ENCODE results near the gene KRT33B. TPM values are rescaled to one million over a fixed set of nuclear protein-coding genes. Genes with fewer than 3 reads are reported as not detected.
"Not testable (repeated sequence)": the region's sequence is repeated elsewhere in the genome, so short reads cannot be mapped to it uniquely, and the experiment has no call there.

The KRT33B gene
- total and polyA plus RNA-seq, 4 donors, result not detected

DNA sequence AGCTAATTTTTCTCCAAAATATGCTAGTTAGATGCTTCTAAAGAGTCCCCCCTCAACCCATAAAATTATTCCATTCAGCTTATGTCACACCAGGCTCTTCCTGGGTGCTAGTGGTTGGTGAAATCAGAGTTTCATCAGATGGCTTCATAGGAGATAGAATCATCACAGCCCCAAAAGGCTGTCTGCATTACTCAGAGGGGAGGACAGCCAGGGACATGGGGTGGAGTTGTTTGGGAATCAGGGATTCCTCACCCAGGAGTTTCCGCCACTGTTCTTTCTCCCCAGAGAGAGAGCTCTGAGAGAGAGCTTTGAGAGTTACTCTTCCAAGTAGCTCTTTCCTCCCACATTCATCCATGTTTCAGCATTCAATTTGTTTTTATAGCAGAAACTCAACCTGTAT, 12.8 kb upstream of the KRT33B start:
- Histone ChIP-seq H3K4me3 (no peak overlapping the region), H3K9me3 (ENCODE audit: control insufficient read depth in 4 of 4, insufficient read depth in 3 of 4, low read length in 3 of 4) (peaks cover 0 to 8% (median 3%) of the 10 kb centered on the region in 4 donors), H3K4me1 (ENCODE audit: control insufficient read depth in 5 of 5, insufficient read depth in 5 of 5, low read length in 5 of 5) (no peaks in the 10 kb centered on the region), H3K36me3 (ENCODE audit: control insufficient read depth in 4 of 4, insufficient read depth in 4 of 4, low read length in 4 of 4) (no peaks in the 10 kb centered on the region), H3K9ac (ENCODE audit: insufficient read depth in 1 of 2, low read length in 2 of 2) (no peak overlapping the region), H3K27me3 (ENCODE audit: control insufficient read depth in 3 of 3, insufficient read depth in 3 of 3, low read length in 2 of 3) (no peaks in the 10 kb centered on the region), H3K27ac (ENCODE audit: low read depth in 1 of 2, low read length in 1 of 2) (no peak overlapping the region)
- DNase-seq (no peak), ATAC-seq (ENCODE audit: insufficient read depth, low FRiP score) (no peak)
- WGBS, 2 donors, result 85 to 100% methylated on average over 1 of the region's 1 CpG
- TF ChIP-seq, protein P1, sequence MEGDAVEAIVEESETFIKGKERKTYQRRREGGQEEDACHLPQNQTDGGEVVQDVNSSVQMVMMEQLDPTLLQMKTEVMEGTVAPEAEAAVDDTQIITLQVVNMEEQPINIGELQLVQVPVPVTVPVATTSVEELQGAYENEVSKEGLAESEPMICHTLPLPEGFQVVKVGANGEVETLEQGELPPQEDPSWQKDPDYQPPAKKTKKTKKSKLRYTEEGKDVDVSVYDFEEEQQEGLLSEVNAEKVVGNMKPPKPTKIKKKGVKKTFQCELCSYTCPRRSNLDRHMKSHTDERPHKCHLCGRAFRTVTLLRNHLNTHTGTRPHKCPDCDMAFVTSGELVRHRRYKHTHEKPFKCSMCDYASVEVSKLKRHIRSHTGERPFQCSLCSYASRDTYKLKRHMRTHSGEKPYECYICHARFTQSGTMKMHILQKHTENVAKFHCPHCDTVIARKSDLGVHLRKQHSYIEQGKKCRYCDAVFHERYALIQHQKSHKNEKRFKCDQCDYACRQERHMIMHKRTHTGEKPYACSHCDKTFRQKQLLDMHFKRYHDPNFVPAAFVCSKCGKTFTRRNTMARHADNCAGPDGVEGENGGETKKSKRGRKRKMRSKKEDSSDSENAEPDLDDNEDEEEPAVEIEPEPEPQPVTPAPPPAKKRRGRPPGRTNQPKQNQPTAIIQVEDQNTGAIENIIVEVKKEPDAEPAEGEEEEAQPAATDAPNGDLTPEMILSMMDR (IDR thresholded peaks at IDR 0.05; ENCODE audit: control extremely low read depth, extremely low read depth), result no peak

DNA sequence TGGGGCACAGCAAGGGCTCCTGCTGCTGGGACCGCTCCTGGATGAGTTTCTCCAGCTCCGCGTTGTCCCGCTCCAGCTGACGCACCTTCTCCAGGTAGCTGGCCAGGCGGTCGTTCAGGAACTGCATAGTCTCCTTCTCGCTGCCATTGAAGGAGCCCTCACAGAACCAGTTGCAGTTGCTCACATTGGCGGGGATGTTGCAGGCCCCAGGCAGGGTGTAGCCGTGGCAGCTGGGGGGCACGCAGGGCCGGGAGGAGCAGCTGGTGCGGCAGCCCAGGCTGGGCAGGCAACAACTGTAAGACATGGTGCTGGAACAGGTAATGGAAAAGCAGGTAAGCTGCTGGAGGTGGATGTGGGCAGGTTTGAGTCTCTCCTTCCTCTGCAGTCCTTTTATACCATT, 12.3 kb upstream of the KRT33B start, which contains the start of gene KRT34:
Gene KRT34 (minus strand): TSS at position 364 of the 400 bp plus-strand sequence. CDS start 60 bp downstream, at position 304.
- WGBS, 2 donors, result 93 to 98% methylated on average over 13 of the region's 13 CpGs
- H3K27me3 ChIP-seq (ENCODE audit: control insufficient read depth in 3 of 3, insufficient read depth in 3 of 3, low read length in 2 of 3); ATAC-seq (ENCODE audit: insufficient read depth, low FRiP score); H3K9ac ChIP-seq (ENCODE audit: insufficient read depth in 1 of 2, low read length in 2 of 2); H3K4me3 ChIP-seq; H3K4me1 ChIP-seq (ENCODE audit: control insufficient read depth in 5 of 5, insufficient read depth in 5 of 5, low read length in 5 of 5); DNase-seq; H3K27ac ChIP-seq (ENCODE audit: low read depth in 1 of 2, low read length in 1 of 2); H3K36me3 ChIP-seq (ENCODE audit: control insufficient read depth in 4 of 4, insufficient read depth in 4 of 4, low read length in 4 of 4); H3K9me3 ChIP-seq (ENCODE audit: control insufficient read depth in 4 of 4, insufficient read depth in 3 of 4, low read length in 3 of 4): not testable (repeated sequence)

DNA sequence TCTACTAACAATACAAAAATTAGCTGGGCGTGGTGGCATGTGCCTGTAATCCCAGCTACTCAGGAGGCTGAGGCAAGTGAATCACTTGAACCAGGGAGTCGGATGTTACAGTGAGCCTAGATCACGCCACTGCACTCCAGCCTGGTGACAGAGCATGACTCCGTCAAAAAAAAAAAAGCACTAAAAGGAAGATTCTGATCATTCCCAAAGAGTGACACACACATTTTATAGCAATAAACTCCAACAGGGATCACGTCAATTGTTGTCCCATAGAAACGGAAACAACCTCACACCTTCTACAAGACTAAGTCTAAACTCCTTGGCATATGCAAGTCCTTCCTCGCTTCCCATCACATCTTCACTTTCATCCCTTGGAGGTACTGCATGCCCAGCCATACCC, 10.5 kb upstream of the KRT33B start:
- H3K4me3 ChIP-seq; H3K4me1 ChIP-seq (ENCODE audit: control insufficient read depth in 5 of 5, insufficient read depth in 5 of 5, low read length in 5 of 5); DNase-seq; H3K9ac ChIP-seq (ENCODE audit: insufficient read depth in 1 of 2, low read length in 2 of 2); H3K36me3 ChIP-seq (ENCODE audit: control insufficient read depth in 4 of 4, insufficient read depth in 4 of 4, low read length in 4 of 4); ATAC-seq (ENCODE audit: insufficient read depth, low FRiP score); H3K9me3 ChIP-seq (ENCODE audit: control insufficient read depth in 4 of 4, insufficient read depth in 3 of 4, low read length in 3 of 4); H3K27me3 ChIP-seq (ENCODE audit: control insufficient read depth in 3 of 3, insufficient read depth in 3 of 3, low read length in 2 of 3); H3K27ac ChIP-seq (ENCODE audit: low read depth in 1 of 2, low read length in 1 of 2): not testable (repeated sequence)
- 93 to 95% methylated on average over 7 of the region's 7 CpGs for WGBS, 2 donors

DNA sequence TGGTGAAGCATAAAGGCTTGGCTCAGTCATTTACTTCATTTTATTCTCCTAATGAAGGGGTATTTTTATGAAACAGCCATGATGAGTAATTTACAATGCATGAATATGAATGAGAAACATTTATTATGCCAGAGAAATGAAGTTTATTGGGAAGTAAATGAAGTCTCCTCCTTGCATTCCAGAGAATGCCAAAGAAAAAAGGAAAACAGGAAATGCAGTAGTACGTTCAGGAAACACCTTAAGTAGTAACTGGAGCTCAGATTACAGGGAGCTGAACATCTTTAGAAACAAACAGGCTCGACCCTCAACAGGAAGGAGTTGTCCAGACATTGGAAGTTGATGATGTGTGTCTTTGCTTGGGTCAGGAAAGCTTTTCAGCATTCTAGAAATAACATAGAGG, 7.9 kb upstream of the KRT33B start:
- H3K36me3 ChIP-seq (ENCODE audit: control insufficient read depth in 4 of 4, insufficient read depth in 4 of 4, low read length in 4 of 4), result no peaks in the 10 kb centered on the region
- H3K27me3 ChIP-seq (ENCODE audit: control insufficient read depth in 3 of 3, insufficient read depth in 3 of 3, low read length in 2 of 3), result no peaks in the 10 kb centered on the region
- ATAC-seq (ENCODE audit: insufficient read depth, low FRiP score), result no peak
- TF ChIP-seq, protein P1 (IDR thresholded peaks at IDR 0.05; ENCODE audit: control extremely low read depth, extremely low read depth), result no peak
- H3K27ac ChIP-seq (ENCODE audit: low read depth in 1 of 2, low read length in 1 of 2), result no peak overlapping the region
- H3K9ac ChIP-seq (ENCODE audit: insufficient read depth in 1 of 2, low read length in 2 of 2), result no peak overlapping the region
- H3K9me3 ChIP-seq (ENCODE audit: control insufficient read depth in 4 of 4, insufficient read depth in 3 of 4, low read length in 3 of 4), result no peaks in the 10 kb centered on the region
- H3K4me3 ChIP-seq, result no peak overlapping the region
- peak in 1 of 3 donors; percentile 12 for DNase-seq
- no peaks in the 10 kb centered on the region for H3K4me1 ChIP-seq (ENCODE audit: control insufficient read depth in 5 of 5, insufficient read depth in 5 of 5, low read length in 5 of 5)
- WGBS, 2 donors, result 9 to 13% methylated on average over 2 of the region's 2 CpGs

DNA sequence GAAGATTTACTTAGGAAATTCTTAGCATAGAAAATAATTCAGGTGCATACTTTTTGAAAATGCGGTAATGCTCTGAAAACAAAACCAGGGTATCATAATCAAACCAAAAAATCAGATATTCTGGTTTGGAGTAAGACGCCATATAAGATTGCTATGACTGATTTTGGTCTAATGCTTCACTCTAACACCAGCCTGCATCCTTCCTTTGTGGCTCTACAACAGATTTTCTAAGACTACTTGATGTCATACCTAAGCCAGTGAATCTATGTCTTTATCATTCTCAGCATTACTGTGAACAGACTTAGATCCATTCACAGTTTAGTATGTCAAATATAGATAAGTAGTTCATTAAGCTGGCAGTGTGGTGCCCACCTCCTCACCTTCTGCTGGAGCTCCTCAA, 590 bp downstream of the KRT33B start:
- Histone ChIP-seq H3K36me3 (ENCODE audit: control insufficient read depth in 4 of 4, insufficient read depth in 4 of 4, low read length in 4 of 4) (no peaks in the 10 kb centered on the region), H3K27ac (ENCODE audit: low read depth in 1 of 2, low read length in 1 of 2) (no peak overlapping the region), H3K9ac (ENCODE audit: insufficient read depth in 1 of 2, low read length in 2 of 2) (no peak overlapping the region), H3K4me1 (ENCODE audit: control insufficient read depth in 5 of 5, insufficient read depth in 5 of 5, low read length in 5 of 5) (no peaks in the 10 kb centered on the region), H3K27me3 (ENCODE audit: control insufficient read depth in 3 of 3, insufficient read depth in 3 of 3, low read length in 2 of 3) (no peaks in the 10 kb centered on the region), H3K4me3 (no peak overlapping the region), H3K9me3 (ENCODE audit: control insufficient read depth in 4 of 4, insufficient read depth in 3 of 4, low read length in 3 of 4) (no peaks in the 10 kb centered on the region)
- ATAC-seq (ENCODE audit: insufficient read depth, low FRiP score) (no peak), DNase-seq (no peak)
- TF ChIP-seq, protein P1 (IDR thresholded peaks at IDR 0.05; ENCODE audit: control extremely low read depth, extremely low read depth), result no peak
- 96 to 98% methylated on average over 2 of the region's 2 CpGs for WGBS, 2 donors

All from lung (tissue), 12 donors.